HepG2 (cell line): ENCODE data around the gene PELI2. TPM values are rescaled to one million over a fixed set of nuclear protein-coding genes. Genes with fewer than 3 reads are reported as not detected.

Experiments used
- ATAC-seq: fragments of 200-7000 bp; cut with Tn5 transposase; 3 replicates; pipeline ENCODE4 v1.9.1; 2020; ENCODE audit warnings: mild to moderate bottlenecking, moderate library complexity
- BruUV-seq: library from RNA; stranded (reverse); fragments of 400-500 nt; replicated peaks from 2 replicates; lab custom pipeline; 2021; lab: Mats Ljungman, UMichigan
- CTCF ChIA-PET: fragments of 300-600 bp; formaldehyde crosslinking; extraction: SDS; loops from one replicate; lab custom pipeline; 2021; ENCODE audit warnings: low total read pairs, inconsistent platforms, low intra/inter-chr PET ratio; lab: Yijun Ruan, JAX
- POLR2A ChIA-PET: fragments of 350-600 bp; sonication (Branson Sonifier 250); formaldehyde crosslinking; loops from one replicate; lab custom pipeline; 2020; ENCODE audit warnings: antibody characterized with exemption, inconsistent platforms; lab: Yijun Ruan, JAX
- DNase-seq: peaks from one replicate; pipeline ENCODE4 v3.0.0-alpha.2; 2015; ENCODE audit warnings: low spot score
- FAIRE-seq: peaks from 3 replicates; lab custom pipeline; 2011; peaks lifted over from hg19 to GRCh38; lab: Jason Lieb, UNC
- H2AFZ ChIP-seq: one replicate; pipeline ENCODE4 v1.6.1; 2011; ENCODE audit warnings: low read length, inconsistent platforms
- H3K27ac ChIP-seq: fragments of 300-600 bp; 3 replicates; pipeline ENCODE4 v1.8.0; 2011; ENCODE audit warnings: mixed run types, mild to moderate bottlenecking, mixed read lengths, low read length, inconsistent platforms; ENCODE audit not compliant: insufficient read depth; ENCODE audit errors: extremely low read length
- H3K27me3 ChIP-seq, 2 experiments: fragments of 200-600 bp in 1 of 2; 2 replicates in 1 of 2; 3 replicates in 1 of 2; pipeline versions ENCODE4 v1.6.0 to v1.8.0; 2011; ENCODE audit warnings: low read length in 2 of 2, mild to moderate bottlenecking in 2 of 2, moderate library complexity in 2 of 2, inconsistent platforms in 1 of 2; ENCODE audit not compliant: insufficient read depth in 2 of 2, control insufficient read depth in 1 of 2
- H3K36me3 ChIP-seq, 2 experiments: fragments of 200-600 bp in 1 of 2; replicated peaks in 1 of 2; 2 replicates in 1 of 2; 3 replicates in 1 of 2; pipeline versions ENCODE4 v1.5.1 to v1.8.0; 2011; ENCODE audit warnings: low read length in 2 of 2, inconsistent platforms in 1 of 2; ENCODE audit not compliant: insufficient read depth in 2 of 2, control insufficient read depth in 1 of 2
- H3K4me1 ChIP-seq: 2 replicates; pipeline ENCODE4 v1.5.1; 2012; ENCODE audit warnings: low read length, inconsistent platforms; ENCODE audit not compliant: insufficient read depth
- H3K4me2 ChIP-seq: 2 replicates; pipeline ENCODE4 v1.6.0; 2011; ENCODE audit warnings: low read depth, low read length, inconsistent platforms
- H3K4me3 ChIP-seq, 3 experiments: fragments of 200-600 bp in 1 of 3; sonication (generic), shearing (Covaris generic) in 1 of 3; replicated peaks in 1 of 3; 2 replicates each; pipeline ENCODE4 v1.5.1; 2011 to 2016; ENCODE audit warnings: low read length in 3 of 3, inconsistent platforms in 2 of 3, low read depth in 2 of 3, mild to moderate bottlenecking in 2 of 3, control low read depth in 1 of 3, mixed read lengths in 1 of 3; ENCODE audit not compliant: insufficient read depth in 1 of 3
- H3K79me2 ChIP-seq: one replicate; pipeline ENCODE4 v1.6.1; 2011; ENCODE audit warnings: low read length, inconsistent platforms; ENCODE audit not compliant: insufficient read depth
- H3K9ac ChIP-seq: 2 replicates; pipeline ENCODE4 v1.6.0; 2011; ENCODE audit warnings: mild to moderate bottlenecking, low read depth, low read length, inconsistent platforms; ENCODE audit not compliant: insufficient read depth
- H3K9me3 ChIP-seq: 2 replicates; pipeline ENCODE4 v1.5.1; 2012; ENCODE audit warnings: mild to moderate bottlenecking, low read length
- H4K20me1 ChIP-seq: 2 replicates; pipeline ENCODE4 v1.6.0; 2011; ENCODE audit warnings: inconsistent platforms, mild to moderate bottlenecking, low read length, moderate library complexity; ENCODE audit not compliant: insufficient read depth
- AGO2 ChIP-seq: fragments of 200-400 bp; formaldehyde crosslinking; optimal IDR thresholded peaks from 2 replicates; pipeline ENCODE3; 2017; ENCODE audit warnings: mild to moderate bottlenecking, low read depth, low read length, moderate library complexity
- GABPA ChIP-seq, 2 experiments: IDR thresholded peaks; 2 replicates each; pipeline ENCODE4 v1.6.1; 2011 to 2016; ENCODE audit warnings: low read depth in 2 of 2, low read length in 1 of 2, missing biosample characterization in 1 of 2, missing genetic modification characterization in 1 of 2
- MIER2 ChIP-seq: IDR thresholded peaks from 2 replicates; pipeline ENCODE4 v1.6.1; 2016; ENCODE audit warnings: missing biosample characterization, missing genetic modification reagents
- ZNF225 ChIP-seq: sonication (generic); formaldehyde crosslinking; IDR thresholded peaks from 2 replicates; pipeline ENCODE4 v1.4.0; 2020; ENCODE audit warnings: mild to moderate bottlenecking, missing genetic modification reagents
- ZNF232 ChIP-seq: sonication (generic); formaldehyde crosslinking; IDR thresholded peaks from 2 replicates; pipeline ENCODE4 v1.4.0; 2020; ENCODE audit warnings: missing genetic modification reagents, borderline replicate concordance
- ZNF296 ChIP-seq: sonication (generic); formaldehyde crosslinking; conservative IDR thresholded peaks from 2 replicates; pipeline ENCODE4 v1.5.0; 2020; ENCODE audit warnings: mild to moderate bottlenecking, missing genetic modification reagents
- ZNF431 ChIP-seq: sonication (generic); formaldehyde crosslinking; IDR thresholded peaks from 2 replicates; pipeline ENCODE4 v1.9.0; 2022; ENCODE audit warnings: missing genetic modification reagents, low read depth, mild to moderate bottlenecking, borderline replicate concordance
- ZNF766 ChIP-seq: sonication (generic); formaldehyde crosslinking; IDR thresholded peaks from 2 replicates; pipeline ENCODE4 v1.5.0; 2020; ENCODE audit warnings: missing genetic modification reagents, borderline replicate concordance
- ZSCAN31 ChIP-seq: sonication (generic); formaldehyde crosslinking; IDR thresholded peaks from 2 replicates; pipeline ENCODE4 v1.5.0; 2020; ENCODE audit warnings: low read depth, mild to moderate bottlenecking, missing genetic modification reagents
- WGBS: methylation state at CpG from one replicate; pipeline ENCODE4 v1.1.6; 2017; ENCODE audit warnings: low lambda C conversion rate; 5-methylcytosine and 5-hydroxymethylcytosine counted together
- in situ Hi-C: cut with HindIII; loops from 2 replicates; pipeline ENCODE4 v1.10.0; 2017; ENCODE audit warnings: low pct_unique_long_range_greater_than_20kb; ENCODE audit not compliant: extremely low pct_ligation_motif_present
- intact Hi-C: fragments of 100-400 bp; cut with micrococcal nuclease; formaldehyde crosslinking; loops from one replicate; pipeline ENCODE4 v1.10.0; 2022; ENCODE audit not compliant: unreplicated experiment
- polyA plus RNA-seq, 8 experiments: library from polyadenylated mRNA; depleted of rRNA in 3 of 8; stranded (reverse) in 7 of 8; unstranded in 1 of 8; fragments of >200 nt; fragmentation: Illumina TruSeq in 4 of 8; extraction: Trizol in 4 of 8; gene quantifications; 2 replicates each; pipeline versions ENCODE4 v1.2.1 to v1.2.3, GENCODE V29; 2011 to 2016; ENCODE audit warnings: low read depth in 4 of 8, missing spikeins in 1 of 8, mixed read lengths in 1 of 8; ENCODE audit not compliant: insufficient read depth in 1 of 8
- total RNA-seq, 5 experiments: library from RNA; depleted of rRNA; stranded (reverse); fragments of >200 nt; fragmentation: Illumina TruSeq; extraction: Trizol; gene quantifications; 2 replicates each; pipeline ENCODE4 v1.2.3, GENCODE V29; 2016; ENCODE audit warnings: low read depth in 1 of 5
- TF ChIP-seq, protein P1 (sequence below): sonication (generic); formaldehyde crosslinking; IDR thresholded peaks from 2 replicates; pipeline ENCODE4 v1.4.0; 2020; ENCODE audit warnings: missing genetic modification reagents, borderline replicate concordance
- TF ChIP-seq, protein P2 (sequence below): sonication (generic); formaldehyde crosslinking; IDR thresholded peaks from 2 replicates; pipeline ENCODE4 v1.4.0; 2020; ENCODE audit warnings: mild to moderate bottlenecking, missing genetic modification reagents
- TF ChIP-seq, protein P3 (sequence below): sonication (generic); formaldehyde crosslinking; IDR thresholded peaks from 2 replicates; pipeline ENCODE4 v1.4.0; 2020; ENCODE audit warnings: missing genetic modification reagents
- TF ChIP-seq, protein P4 (sequence below): sonication (generic); formaldehyde crosslinking; IDR thresholded peaks from 2 replicates; pipeline ENCODE4 v1.5.0; 2020; ENCODE audit warnings: mild to moderate bottlenecking, low read depth, missing genetic modification reagents, borderline replicate concordance
- TF ChIP-seq, protein P5 (sequence below): sonication (generic); formaldehyde crosslinking; IDR thresholded peaks from 2 replicates; pipeline ENCODE4 v1.5.0; 2020; ENCODE audit warnings: missing genetic modification reagents, mild to moderate bottlenecking, borderline replicate concordance
- TF ChIP-seq, protein P6 (sequence below): IDR thresholded peaks from 2 replicates; pipeline ENCODE4 v1.6.1; 2016; ENCODE audit warnings: mild to moderate bottlenecking

The PELI2 gene
- total and polyA plus RNA-seq, 2 of the 13 experiments (the other 11 are each of a cell fraction or from before 2014, with no cell fraction given): 0.07 TPM; not detected in 1

DNA sequence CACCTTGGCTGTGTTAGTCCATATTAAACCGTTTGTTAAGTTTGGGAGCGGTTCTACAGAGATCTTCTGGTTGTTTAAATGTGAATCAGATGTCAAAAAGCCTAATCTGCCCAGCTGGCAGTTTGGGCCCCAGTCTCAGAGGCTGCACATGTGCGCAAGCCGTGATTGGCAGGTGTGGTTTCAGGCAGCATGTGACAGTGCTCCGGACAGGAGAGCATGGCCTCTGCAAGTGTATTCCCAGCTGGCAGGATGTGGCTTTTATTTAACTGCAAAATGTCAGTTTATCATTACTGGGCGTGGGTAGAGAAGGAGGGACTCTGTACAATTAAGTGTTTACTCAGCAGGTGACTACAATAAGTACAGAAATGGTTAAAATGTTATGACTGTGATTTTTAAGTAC is 77.5 kb downstream of the PELI2 start:
- in situ Hi-C loops (no loop called here), intact Hi-C loops (no loop called here)
- Histone ChIP-seq H3K4me3 (no peak overlapping the region), H3K9me3 (no peaks in the 10 kb centered on the region), H4K20me1 (no peaks in the 10 kb centered on the region), H3K27ac (no peak overlapping the region), H3K9ac (no peak overlapping the region), H2AFZ (no peak overlapping the region), H3K79me2 (no peaks in the 10 kb centered on the region), H3K27me3 (peaks cover 0 to 2% of the 10 kb centered on the region in 2 experiments; a peak in 2 of 5 replicates), H3K4me1 (no peaks in the 10 kb centered on the region), H3K4me2 (no peak overlapping the region), H3K36me3 (no peaks in the 10 kb centered on the region)
- BruUV-seq: no TSS peak
- CTCF ChIA-PET: no interaction called here
- ATAC-seq: no peak
- POLR2A ChIA-PET: no interaction called here
- 24% methylated on average over 6 of the region's 6 CpGs for WGBS
- DNase-seq: no peak
- FAIRE-seq: no peak
- TF ChIP-seq ZSCAN31 (no peak), ZNF296 (no peak), ZNF766 (CRISPR knock-in tag) (no peak), ZNF431 (CRISPR knock-in tag) (no peak), ZNF232 (no peak), MIER2 (CRISPR knock-in tag) (no peak), ZNF225 (CRISPR knock-in tag) (no peak), AGO2 (no peak), GABPA (IDR thresholded peaks at IDR 0.05; ENCODE audit: low read depth, low read length) (no peak), GABPA (CRISPR knock-in tag; IDR thresholded peaks at IDR 0.05; ENCODE audit: low read depth) (no peak)
- TF ChIP-seq, protein P1, sequence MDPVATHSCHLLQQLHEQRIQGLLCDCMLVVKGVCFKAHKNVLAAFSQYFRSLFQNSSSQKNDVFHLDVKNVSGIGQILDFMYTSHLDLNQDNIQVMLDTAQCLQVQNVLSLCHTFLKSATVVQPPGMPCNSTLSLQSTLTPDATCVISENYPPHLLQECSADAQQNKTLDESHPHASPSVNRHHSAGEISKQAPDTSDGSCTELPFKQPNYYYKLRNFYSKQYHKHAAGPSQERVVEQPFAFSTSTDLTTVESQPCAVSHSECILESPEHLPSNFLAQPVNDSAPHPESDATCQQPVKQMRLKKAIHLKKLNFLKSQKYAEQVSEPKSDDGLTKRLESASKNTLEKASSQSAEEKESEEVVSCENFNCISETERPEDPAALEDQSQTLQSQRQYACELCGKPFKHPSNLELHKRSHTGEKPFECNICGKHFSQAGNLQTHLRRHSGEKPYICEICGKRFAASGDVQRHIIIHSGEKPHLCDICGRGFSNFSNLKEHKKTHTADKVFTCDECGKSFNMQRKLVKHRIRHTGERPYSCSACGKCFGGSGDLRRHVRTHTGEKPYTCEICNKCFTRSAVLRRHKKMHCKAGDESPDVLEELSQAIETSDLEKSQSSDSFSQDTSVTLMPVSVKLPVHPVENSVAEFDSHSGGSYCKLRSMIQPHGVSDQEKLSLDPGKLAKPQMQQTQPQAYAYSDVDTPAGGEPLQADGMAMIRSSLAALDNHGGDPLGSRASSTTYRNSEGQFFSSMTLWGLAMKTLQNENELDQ (CRISPR knock-in tag): no peak
- TF ChIP-seq, protein P2, sequence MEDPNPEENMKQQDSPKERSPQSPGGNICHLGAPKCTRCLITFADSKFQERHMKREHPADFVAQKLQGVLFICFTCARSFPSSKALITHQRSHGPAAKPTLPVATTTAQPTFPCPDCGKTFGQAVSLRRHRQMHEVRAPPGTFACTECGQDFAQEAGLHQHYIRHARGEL (CRISPR knock-in tag): no peak
- TF ChIP-seq, protein P3, sequence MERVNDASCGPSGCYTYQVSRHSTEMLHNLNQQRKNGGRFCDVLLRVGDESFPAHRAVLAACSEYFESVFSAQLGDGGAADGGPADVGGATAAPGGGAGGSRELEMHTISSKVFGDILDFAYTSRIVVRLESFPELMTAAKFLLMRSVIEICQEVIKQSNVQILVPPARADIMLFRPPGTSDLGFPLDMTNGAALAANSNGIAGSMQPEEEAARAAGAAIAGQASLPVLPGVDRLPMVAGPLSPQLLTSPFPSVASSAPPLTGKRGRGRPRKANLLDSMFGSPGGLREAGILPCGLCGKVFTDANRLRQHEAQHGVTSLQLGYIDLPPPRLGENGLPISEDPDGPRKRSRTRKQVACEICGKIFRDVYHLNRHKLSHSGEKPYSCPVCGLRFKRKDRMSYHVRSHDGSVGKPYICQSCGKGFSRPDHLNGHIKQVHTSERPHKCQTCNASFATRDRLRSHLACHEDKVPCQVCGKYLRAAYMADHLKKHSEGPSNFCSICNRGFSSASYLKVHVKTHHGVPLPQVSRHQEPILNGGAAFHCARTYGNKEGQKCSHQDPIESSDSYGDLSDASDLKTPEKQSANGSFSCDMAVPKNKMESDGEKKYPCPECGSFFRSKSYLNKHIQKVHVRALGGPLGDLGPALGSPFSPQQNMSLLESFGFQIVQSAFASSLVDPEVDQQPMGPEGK: no peak
- TF ChIP-seq, protein P4, sequence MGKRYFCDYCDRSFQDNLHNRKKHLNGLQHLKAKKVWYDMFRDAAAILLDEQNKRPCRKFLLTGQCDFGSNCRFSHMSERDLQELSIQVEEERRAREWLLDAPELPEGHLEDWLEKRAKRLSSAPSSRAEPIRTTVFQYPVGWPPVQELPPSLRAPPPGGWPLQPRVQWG (CRISPR knock-in tag): no peak
- TF ChIP-seq, protein P5, sequence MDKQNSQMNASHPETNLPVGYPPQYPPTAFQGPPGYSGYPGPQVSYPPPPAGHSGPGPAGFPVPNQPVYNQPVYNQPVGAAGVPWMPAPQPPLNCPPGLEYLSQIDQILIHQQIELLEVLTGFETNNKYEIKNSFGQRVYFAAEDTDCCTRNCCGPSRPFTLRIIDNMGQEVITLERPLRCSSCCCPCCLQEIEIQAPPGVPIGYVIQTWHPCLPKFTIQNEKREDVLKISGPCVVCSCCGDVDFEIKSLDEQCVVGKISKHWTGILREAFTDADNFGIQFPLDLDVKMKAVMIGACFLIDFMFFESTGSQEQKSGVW (CRISPR knock-in tag): no peak
- TF ChIP-seq, protein P6, sequence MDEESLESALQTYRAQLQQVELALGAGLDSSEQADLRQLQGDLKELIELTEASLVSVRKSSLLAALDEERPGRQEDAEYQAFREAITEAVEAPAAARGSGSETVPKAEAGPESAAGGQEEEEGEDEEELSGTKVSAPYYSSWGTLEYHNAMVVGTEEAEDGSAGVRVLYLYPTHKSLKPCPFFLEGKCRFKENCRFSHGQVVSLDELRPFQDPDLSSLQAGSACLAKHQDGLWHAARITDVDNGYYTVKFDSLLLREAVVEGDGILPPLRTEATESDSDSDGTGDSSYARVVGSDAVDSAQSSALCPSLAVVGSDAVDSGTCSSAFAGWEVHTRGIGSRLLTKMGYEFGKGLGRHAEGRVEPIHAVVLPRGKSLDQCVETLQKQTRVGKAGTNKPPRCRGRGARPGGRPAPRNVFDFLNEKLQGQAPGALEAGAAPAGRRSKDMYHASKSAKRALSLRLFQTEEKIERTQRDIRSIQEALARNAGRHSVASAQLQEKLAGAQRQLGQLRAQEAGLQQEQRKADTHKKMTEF (CRISPR knock-in tag): no peak
